Fibroblast of skin of left quadriceps (primary cell): ENCODE results near the gene TRAPPC2L.

Experiments used
- DNase-seq, 2 experiments: peaks; one replicate each; pipeline ENCODE4 v3.0.0-alpha.2; 2013; ENCODE audit warnings: low read depth in 2 of 2

Gene TRAPPC2L

GRCh38 chr16:88909431-88910210, 52.7 kb downstream of the TRAPPC2L start:
- DNase-seq = no peak

GRCh38 chr16:88910284-88911135, 53.6 kb downstream of the TRAPPC2L start:
- DNase-seq = no peak

GRCh38 chr16:88911136-88911945, 54.4 kb downstream of the TRAPPC2L start:
- no peak for DNase-seq

- no peak for DNase-seq
Measured at GRCh38 chr16:88911946-88912310, 55.0 kb downstream of the TRAPPC2L start.
